H1 (cell line): Measurements from ENCODE around the gene FAM53A. TPM values are rescaled to one million over a fixed set of nuclear protein-coding genes. Genes with fewer than 3 reads are reported as not detected.

Experiments used
- CTCF ChIA-PET: fragments of 300-600 bp; sonication (Branson Sonifier 250); formaldehyde crosslinking; loops from one replicate; lab custom pipeline; 2021; ENCODE audit not compliant: partially characterized antibody; lab: Charles Lee
- POLR2A ChIA-PET: fragments of 300-600 bp; sonication (Branson Sonifier 250); formaldehyde crosslinking; loops from one replicate; lab custom pipeline; 2021; ENCODE audit warnings: inconsistent platforms; ENCODE audit not compliant: partially characterized antibody; lab: Charles Lee
- DNase-seq, 2 experiments: peaks; one replicate each; pipeline versions ENCODE4 v3.0.0 to v3.0.0-alpha.2; 2010 to 2022; ENCODE audit warnings: low spot score in 2 of 2, low read depth in 1 of 2, mixed read lengths in 1 of 2
- FAIRE-seq: peaks from 2 replicates; lab custom pipeline; 2011; peaks lifted over from hg19 to GRCh38; lab: Jason Lieb, UNC
- H2AFZ ChIP-seq: 2 replicates; pipeline ENCODE4 v1.8.1; 2012; ENCODE audit warnings: low read length, inconsistent platforms
- H2AK5ac ChIP-seq: 2 replicates; pipeline ENCODE4 v1.6.1; 2013; ENCODE audit warnings: low read depth, low read length
- H2BK120ac ChIP-seq: replicated peaks from 2 replicates; pipeline ENCODE3; 2013; ENCODE audit warnings: low read depth, low read length, inconsistent platforms
- H2BK12ac ChIP-seq: 2 replicates; pipeline ENCODE4 v1.6.1; 2013; ENCODE audit warnings: low read depth, low read length
- H2BK15ac ChIP-seq: 2 replicates; pipeline ENCODE4 v1.6.1; 2013; ENCODE audit warnings: low read length
- H2BK20ac ChIP-seq: 2 replicates; pipeline ENCODE4 v1.6.1; 2013; ENCODE audit warnings: low read length
- H2BK5ac ChIP-seq: 2 replicates; pipeline ENCODE4 v1.6.1; 2013; ENCODE audit warnings: low read depth, low read length
- H3K14ac ChIP-seq: 2 replicates; pipeline ENCODE4 v1.6.1; 2013; ENCODE audit warnings: inconsistent platforms; ENCODE audit not compliant: insufficient read length
- H3K18ac ChIP-seq: 2 replicates; pipeline ENCODE4 v1.6.1; 2013; ENCODE audit warnings: low read length; ENCODE audit errors: extremely low read depth
- H3K23ac ChIP-seq: 2 replicates; pipeline ENCODE4 v1.6.1; 2013; ENCODE audit warnings: inconsistent platforms; ENCODE audit not compliant: insufficient read length
- H3K23me2 ChIP-seq: 2 replicates; pipeline ENCODE4 v1.6.1; 2013; ENCODE audit warnings: low read depth, low read length
- H3K27ac ChIP-seq: 2 replicates; pipeline ENCODE4 v1.6.1; 2011; ENCODE audit warnings: low read depth, low read length, inconsistent platforms
- H3K27me3 ChIP-seq, 4 experiments: replicated peaks in 1 of 4; 1 replicate in 1 of 4; 2 replicates in 3 of 4; pipeline versions ENCODE4 v1.6.1 to v1.8.1; 2011 to 2013; ENCODE audit warnings: low read length in 3 of 4, mild to moderate bottlenecking in 3 of 4, inconsistent platforms in 2 of 4, mixed read lengths in 2 of 4, moderate library complexity in 1 of 4; ENCODE audit not compliant: control insufficient read depth in 3 of 4, insufficient read depth in 3 of 4; ENCODE audit errors: extremely low read depth in 1 of 4
- H3K36me3 ChIP-seq, 4 experiments: 2 replicates each; pipeline versions ENCODE4 v1.6.1 to v1.8.1; 2011 to 2013; ENCODE audit warnings: mild to moderate bottlenecking in 4 of 4, low read length in 3 of 4, moderate library complexity in 2 of 4, control low read depth in 1 of 4, inconsistent platforms in 1 of 4; ENCODE audit not compliant: insufficient read depth in 4 of 4, control insufficient read depth in 2 of 4
- H3K4ac ChIP-seq: replicated peaks from 2 replicates; pipeline ENCODE3; 2013; ENCODE audit warnings: low read length, low read depth, mixed read lengths, inconsistent platforms; ENCODE audit not compliant: insufficient read length
- H3K4me1 ChIP-seq, 4 experiments: replicated peaks in 1 of 4; 1 replicate in 1 of 4; 2 replicates in 3 of 4; pipeline versions ENCODE4 v1.6.1 to v1.8.1; 2011 to 2013; ENCODE audit warnings: low read length in 3 of 4, inconsistent platforms in 2 of 4, mixed read lengths in 1 of 4; ENCODE audit not compliant: insufficient read depth in 4 of 4, control insufficient read depth in 3 of 4
- H3K4me2 ChIP-seq, 2 experiments: 2 replicates each; pipeline versions ENCODE4 v1.6.1 to v1.8.1; 2011 to 2013; ENCODE audit warnings: low read depth in 2 of 2, low read length in 2 of 2, control low read depth in 1 of 2, inconsistent platforms in 1 of 2, mild to moderate bottlenecking in 1 of 2; ENCODE audit not compliant: insufficient read depth in 1 of 2
- H3K4me3 ChIP-seq, 4 experiments: fragments of 200-600, 300-600 bp in 1 of 4; sonication (generic), shearing (Covaris generic), sonication (Bioruptor Twin) in 1 of 4; 2 replicates each; pipeline versions ENCODE4 v1.5.1 to v1.8.1; 2011 to 2016; ENCODE audit warnings: low read length in 4 of 4, low read depth in 3 of 4, control low read depth in 2 of 4, inconsistent platforms in 2 of 4, mild to moderate bottlenecking in 2 of 4, mixed read lengths in 1 of 4, moderate library complexity in 1 of 4; ENCODE audit not compliant: insufficient read depth in 2 of 4; ENCODE audit errors: extremely low read depth in 1 of 4
- H3K56ac ChIP-seq: replicated peaks from 2 replicates; pipeline ENCODE3; 2013; ENCODE audit warnings: low read depth, mild to moderate bottlenecking, mixed read lengths, low read length, inconsistent platforms; ENCODE audit not compliant: insufficient read length
- H3K79me1 ChIP-seq: 2 replicates; pipeline ENCODE4 v1.6.1; 2013; ENCODE audit warnings: low read depth, low read length, control low read depth
- H3K79me2 ChIP-seq, 2 experiments: 2 replicates each; pipeline versions ENCODE4 v1.6.1 to v1.8.1; 2012 to 2013; ENCODE audit warnings: low read length in 2 of 2, mild to moderate bottlenecking in 2 of 2, inconsistent platforms in 1 of 2; ENCODE audit not compliant: insufficient read depth in 2 of 2, control insufficient read depth in 1 of 2
- H3K9ac ChIP-seq, 4 experiments: replicated peaks in 1 of 4; 1 replicate in 1 of 4; 2 replicates in 3 of 4; pipeline versions ENCODE4 v1.6.1 to v1.8.1; 2011 to 2013; ENCODE audit warnings: low read depth in 3 of 4, low read length in 3 of 4, control low read depth in 2 of 4, mild to moderate bottlenecking in 2 of 4, moderate library complexity in 2 of 4, inconsistent platforms in 1 of 4; ENCODE audit errors: extremely low read depth in 1 of 4
- H3K9me3 ChIP-seq, 2 experiments: 2 replicates each; pipeline versions ENCODE4 v1.6.1 to v1.8.1; 2012 to 2013; ENCODE audit warnings: mild to moderate bottlenecking in 2 of 2, moderate library complexity in 2 of 2, control low read depth in 1 of 2, inconsistent platforms in 1 of 2, low read depth in 1 of 2, low read length in 1 of 2, mixed read lengths in 1 of 2; ENCODE audit not compliant: insufficient read depth in 2 of 2
- H4K20me1 ChIP-seq, 2 experiments: replicated peaks in 1 of 2; 2 replicates each; pipeline versions ENCODE3 to v1.8.1; 2011 to 2013; ENCODE audit warnings: inconsistent platforms in 2 of 2, low read length in 2 of 2, mild to moderate bottlenecking in 1 of 2; ENCODE audit not compliant: insufficient read depth in 2 of 2, control insufficient read depth in 1 of 2
- H4K5ac ChIP-seq: 2 replicates; pipeline ENCODE4 v1.6.1; 2013; ENCODE audit warnings: low read length, low read depth, mixed read lengths, inconsistent platforms; ENCODE audit not compliant: insufficient read length
- H4K8ac ChIP-seq: 2 replicates; pipeline ENCODE4 v1.8.0; 2013; ENCODE audit warnings: mild to moderate bottlenecking, moderate library complexity, low read length, inconsistent platforms; ENCODE audit not compliant: insufficient read depth; ENCODE audit errors: extremely low read depth
- H4K91ac ChIP-seq: replicated peaks from 2 replicates; pipeline ENCODE3; 2013; ENCODE audit warnings: low read length, mixed read lengths, inconsistent platforms; ENCODE audit not compliant: insufficient read length
- EP300 ChIP-seq, 2 experiments: IDR thresholded peaks; 1 replicate in 1 of 2; 2 replicates in 1 of 2; pipeline ENCODE4 v1.6.1; 2011 to 2012; ENCODE audit warnings: low read depth in 2 of 2, low read length in 2 of 2, mild to moderate bottlenecking in 2 of 2, borderline replicate concordance in 1 of 2, inconsistent platforms in 1 of 2, moderate library complexity in 1 of 2
- WGBS, 2 experiments: shearing (Covaris generic) in 1 of 2; methylation state at CpG; one replicate each; pipeline versions ENCODE4 v1.1.6 to v1.1.7; 2013 to 2015; ENCODE audit warnings: low lambda C conversion rate in 2 of 2, mixed read lengths in 2 of 2, inconsistent platforms in 1 of 2, low coverage in 1 of 2, missing lambda C conversion rate in 1 of 2; ENCODE audit not compliant: insufficient replicate concordance in 2 of 2, insufficient coverage in 1 of 2, insufficient read length in 1 of 2; ENCODE audit errors: extremely low coverage in 1 of 2, missing lambda C conversion rate in 1 of 2; 5-methylcytosine and 5-hydroxymethylcytosine counted together
- polyA plus RNA-seq, 7 experiments: library from polyadenylated mRNA; depleted of rRNA in 3 of 7; stranded (reverse) in 5 of 7; unstranded in 2 of 7; fragments of >200 nt in 5 of 7; fragments of 200-250 nt in 2 of 7; gene quantifications; 1 replicate in 5 of 7; 2 replicates in 1 of 7; 4 replicates in 1 of 7; pipeline versions ENCODE4 v1.2.1 to v1.2.3, GENCODE V29; 2011 to 2013; ENCODE audit warnings: missing spikeins in 2 of 7, mixed read lengths in 2 of 7
- total RNA-seq: library from RNA; stranded (reverse); fragmentation: NEBNext Ultra II Directional; extraction: Animal tissue kit (Norgen Biotek cat#: 25700); gene quantifications from 2 replicates; pipeline ENCODE4 v1.2.1, GENCODE V29; 2021
- TF ChIP-seq, protein P1 (sequence below): IDR thresholded peaks from 2 replicates; pipeline ENCODE4 v1.6.1; 2011; ENCODE audit warnings: low read length, improper control_type of control experiment

FAM53A gene
- total and polyA plus RNA-seq, 2 of the 8 experiments (the other 6 are each of a cell fraction or from before 2014, with no cell fraction given), result 1.9 to 2.0 TPM

DNA sequence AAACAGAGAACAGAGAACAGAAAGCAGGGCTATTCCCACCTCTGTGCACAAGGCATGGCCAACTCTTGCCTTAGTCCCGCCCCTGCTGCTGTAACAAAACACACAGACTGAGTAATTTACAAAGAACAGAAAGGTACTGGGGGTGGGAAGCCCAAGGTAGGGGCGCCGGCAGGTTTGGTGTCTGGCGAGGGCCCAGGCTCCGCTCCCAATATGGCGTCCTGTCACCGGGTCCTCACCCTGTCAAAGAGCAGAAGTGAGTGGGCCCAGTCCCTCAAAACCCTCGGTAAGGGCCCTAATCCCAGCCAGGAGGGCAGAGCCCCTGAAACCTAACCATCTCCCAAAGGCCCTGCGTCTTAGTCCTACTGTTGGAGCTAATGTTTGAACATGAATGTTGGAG lies 71.0 kb downstream of the FAM53A start:
- H2AFZ ChIP-seq, result no peak overlapping the region
- no peak for TF ChIP-seq EP300 (IDR thresholded peaks at IDR 0.05; ENCODE audit: borderline replicate concordance in 1 of 2, low read depth in 2 of 2, low read length in 2 of 2)
- TF ChIP-seq, protein P1, sequence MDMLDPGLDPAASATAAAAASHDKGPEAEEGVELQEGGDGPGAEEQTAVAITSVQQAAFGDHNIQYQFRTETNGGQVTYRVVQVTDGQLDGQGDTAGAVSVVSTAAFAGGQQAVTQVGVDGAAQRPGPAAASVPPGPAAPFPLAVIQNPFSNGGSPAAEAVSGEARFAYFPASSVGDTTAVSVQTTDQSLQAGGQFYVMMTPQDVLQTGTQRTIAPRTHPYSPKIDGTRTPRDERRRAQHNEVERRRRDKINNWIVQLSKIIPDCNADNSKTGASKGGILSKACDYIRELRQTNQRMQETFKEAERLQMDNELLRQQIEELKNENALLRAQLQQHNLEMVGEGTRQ, result no peak
- H2BK20ac ChIP-seq, result no peak overlapping the region
- H2AK5ac ChIP-seq, result no peak overlapping the region
- H3K9ac ChIP-seq, result no peak overlapping the region
- no peak for FAIRE-seq
- no peak overlapping the region for H4K91ac ChIP-seq
- H3K4ac ChIP-seq, result no peak overlapping the region
- H3K9me3 ChIP-seq, result no peaks in the 10 kb centered on the region; a peak in 1 of 4 replicates
- peaks cover 0 to 3% of the 10 kb centered on the region in 2 experiments for H4K20me1 ChIP-seq
- H3K27me3 ChIP-seq, result no peaks in the 10 kb centered on the region
- H3K23ac ChIP-seq, result no peak overlapping the region
- no peak overlapping the region for H3K4me2 ChIP-seq
- no peak overlapping the region for H3K18ac ChIP-seq
- H3K14ac ChIP-seq, result no peak overlapping the region
- no peak overlapping the region for H2BK120ac ChIP-seq
- no peaks in the 10 kb centered on the region for H3K4me1 ChIP-seq
- CTCF ChIA-PET, result interaction anchor here (0.6 to 1.6 kb wide), 6 partner anchors 8 to 117 kb away, joined by 3 to 5 read pairs (median 4); no protein-coding TSS in a partner anchor
- H3K36me3 ChIP-seq, result no peaks in the 10 kb centered on the region
- H3K27ac ChIP-seq, result no peak overlapping the region
- H2BK15ac ChIP-seq, result no peak overlapping the region
- H3K23me2 ChIP-seq, result no peaks in the 10 kb centered on the region
- H4K5ac ChIP-seq, result no peak overlapping the region
- no peak overlapping the region for H2BK12ac ChIP-seq
- WGBS, 2 experiments, result 79% methylated on average over 9 of the region's 9 CpGs; no CpG with 5 or more reads in 1 of the 2 experiments
- POLR2A ChIA-PET, result no interaction called here
- no peak for DNase-seq
- H3K79me1 ChIP-seq, result no peaks in the 10 kb centered on the region
- H3K56ac ChIP-seq, result no peak overlapping the region
- H3K79me2 ChIP-seq, result no peaks in the 10 kb centered on the region
- no peak overlapping the region for H2BK5ac ChIP-seq
- no peak overlapping the region for H3K4me3 ChIP-seq
- H4K8ac ChIP-seq, result no peak overlapping the region
